Measurements from ENCODE around the gene BCL3. TPM values are rescaled to one million over a fixed set of nuclear protein-coding genes. Genes with fewer than 3 reads are reported as not detected.
"Not testable (repeated sequence)": the region's sequence is repeated elsewhere in the genome, so short reads cannot be mapped to it uniquely, and the experiment has no call there.

The BCL3 gene
- polyA plus RNA-seq, 1 donor (not counting 4 experiments of a cell fraction or from before 2014, with no cell fraction given) = 1.1 TPM

GRCh38 chr19:44720945-44721344 lies 27.6 kb upstream of the BCL3 start:
- Histone ChIP-seq H3K4me2 (ENCODE audit: control insufficient read depth, extremely low read depth, insufficient read depth, low read depth, low read length) (no peak overlapping the region), H2AFZ (ENCODE audit: control insufficient read depth, low read length) (no peak overlapping the region), H3K27ac (ENCODE audit: control insufficient read depth, insufficient read depth, low read length) (no peak overlapping the region), H3K4me1 (ENCODE audit: control insufficient read depth, extremely low read depth, insufficient read depth, low read length) (peaks cover 20% of the 10 kb centered on the region), H3K36me3 (ENCODE audit: control insufficient read depth in 2 of 2, extremely low read depth in 1 of 2, insufficient read depth in 2 of 2, low read length in 2 of 2) (no peaks in the 10 kb centered on the region), H3K9me1 (ENCODE audit: control insufficient read depth, extremely low read depth, insufficient read depth, low read length) (no peaks in the 10 kb centered on the region), H3K9ac (ENCODE audit: control insufficient read depth, extremely low read depth, insufficient read depth, low read length) (no peak overlapping the region), H3K79me2 (ENCODE audit: control insufficient read depth, insufficient read depth, low read length) (no peaks in the 10 kb centered on the region), H3K27me3 (ENCODE audit: control insufficient read depth, extremely low read depth, insufficient read depth, low read length) (no peaks in the 10 kb centered on the region), H3K4me3 (ENCODE audit: control insufficient read depth in 2 of 3, extremely low read depth in 1 of 3, insufficient read depth in 2 of 3, low read depth in 1 of 3, low read length in 3 of 3) (no peak overlapping the region), H4K20me1 (ENCODE audit: control insufficient read depth, extremely low read depth, insufficient read depth, low read length) (no peaks in the 10 kb centered on the region), H3K9me3 (ENCODE audit: control insufficient read depth, low read depth, low read length) (no peaks in the 10 kb centered on the region)
- no peak for TF ChIP-seq CTCF (optimal IDR thresholded peaks at IDR 0.05 in 1 of 3, IDR thresholded peaks at IDR 0.05 in 1 of 3, conservative IDR thresholded peaks at IDR 0.05 in 1 of 3; ENCODE audit: extremely low read depth in 1 of 3, insufficient read depth in 2 of 3, low read length in 3 of 3)
- TF ChIP-seq EZH2 (IDR thresholded peaks at IDR 0.05; ENCODE audit: low read length) = no peak
- no peak for DNase-seq (ENCODE audit: low read depth, low spot score)
- FAIRE-seq = no peak
- dilution Hi-C loops (cut with MboI; ENCODE audit: extremely low pct_ligation_motif_present, low sequenced_read_pairs) = no loop called here

- H3K9ac ChIP-seq (ENCODE audit: control insufficient read depth, extremely low read depth, insufficient read depth, low read length); H3K36me3 ChIP-seq (ENCODE audit: control insufficient read depth in 2 of 2, extremely low read depth in 1 of 2, insufficient read depth in 2 of 2, low read length in 2 of 2); H3K4me2 ChIP-seq (ENCODE audit: control insufficient read depth, extremely low read depth, insufficient read depth, low read depth, low read length); H3K4me3 ChIP-seq (ENCODE audit: control insufficient read depth in 2 of 3, extremely low read depth in 1 of 3, insufficient read depth in 2 of 3, low read depth in 1 of 3, low read length in 3 of 3); DNase-seq (ENCODE audit: low read depth, low spot score); dilution Hi-C loops (cut with MboI; ENCODE audit: extremely low pct_ligation_motif_present, low sequenced_read_pairs); H2AFZ ChIP-seq (ENCODE audit: control insufficient read depth, low read length); FAIRE-seq; H4K20me1 ChIP-seq (ENCODE audit: control insufficient read depth, extremely low read depth, insufficient read depth, low read length); H3K27ac ChIP-seq (ENCODE audit: control insufficient read depth, insufficient read depth, low read length); H3K79me2 ChIP-seq (ENCODE audit: control insufficient read depth, insufficient read depth, low read length); H3K9me1 ChIP-seq (ENCODE audit: control insufficient read depth, extremely low read depth, insufficient read depth, low read length); H3K9me3 ChIP-seq (ENCODE audit: control insufficient read depth, low read depth, low read length); H3K27me3 ChIP-seq (ENCODE audit: control insufficient read depth, extremely low read depth, insufficient read depth, low read length): not testable (repeated sequence)
- H3K4me1 ChIP-seq (ENCODE audit: control insufficient read depth, extremely low read depth, insufficient read depth, low read length) = peaks cover 20% of the 10 kb centered on the region
Observed at GRCh38 chr19:44721369-44721768, 27.1 kb upstream of the BCL3 start.
